Tibial nerve (tissue), 4 donors: ENCODE measurements around the gene IFIT1B. TPM values are rescaled to one million over a fixed set of nuclear protein-coding genes. Genes with fewer than 3 reads are reported as not detected.

Experiments used
- DNase-seq, 2 donors: peaks; one replicate each; pipeline ENCODE4 v3.0.0-alpha.2; 2019; ENCODE audit warnings: low spot score in 2 of 2
- H3K27ac ChIP-seq, 4 donors: fragments of 200-600 bp; sonication (generic) in 3 of 4; one replicate each; pipeline ENCODE4 v1.5.1; 2017 to 2019; ENCODE audit warnings: mild to moderate bottlenecking in 1 of 4
- H3K27me3 ChIP-seq, 2 donors: fragments of 200-600 bp; sonication (generic) in 1 of 2; one replicate each; pipeline versions ENCODE4 v1.5.1 to v1.6.0; 2017 to 2019
- H3K36me3 ChIP-seq, 3 donors: fragments of 200-600 bp; sonication (generic); one replicate each; pipeline ENCODE4 v1.5.1; 2018 to 2019
- H3K4me1 ChIP-seq, 4 donors: fragments of 200-600 bp; sonication (generic) in 3 of 4; one replicate each; pipeline ENCODE4 v1.5.1; 2017 to 2019
- H3K4me3 ChIP-seq, 4 donors: fragments of 200-600 bp; sonication (generic) in 3 of 4; one replicate each; pipeline ENCODE4 v1.5.1; 2017 to 2019; ENCODE audit warnings: mild to moderate bottlenecking in 1 of 4, moderate library complexity in 1 of 4
- H3K9me3 ChIP-seq, 4 donors: fragments of 200-600 bp; sonication (generic) in 3 of 4; one replicate each; pipeline ENCODE4 v1.5.1; 2017 to 2019
- CTCF ChIP-seq, 5 experiments: fragments of 200-600 bp in 3 of 5; fragments of 450-650 bp in 2 of 5; sonication (generic) in 3 of 5; IDR thresholded peaks; one replicate each; pipeline ENCODE4 v1.5.1; 2016 to 2019; ENCODE audit warnings: antibody characterized with exemption in 5 of 5, mild to moderate bottlenecking in 3 of 5, moderate library complexity in 2 of 5
- EP300 ChIP-seq, 2 donors: sonication (generic); formaldehyde crosslinking; IDR thresholded peaks; one replicate each; pipeline ENCODE4 v1.6.1; 2017; ENCODE audit warnings: antibody characterized with exemption in 2 of 2, mild to moderate bottlenecking in 1 of 2
- POLR2A ChIP-seq, 2 donors: fragments of 450-650 bp; IDR thresholded peaks; one replicate each; pipeline ENCODE4 v1.6.1; 2017; ENCODE audit warnings: antibody characterized with exemption in 2 of 2, mild to moderate bottlenecking in 2 of 2, moderate library complexity in 2 of 2
- WGBS, 2 donors: methylation state at CpG; one replicate each; pipeline ENCODE4 v1.1.5; 2018; 5-methylcytosine and 5-hydroxymethylcytosine counted together
- total RNA-seq, 4 donors: library from RNA; depleted of rRNA; stranded (reverse); fragments of >200 nt; gene quantifications; one replicate each; pipeline ENCODE4 v1.1.0, GENCODE V29; 2016

Gene IFIT1B
- total RNA-seq, 4 donors from 2014 or later, result not detected

- Histone ChIP-seq H3K9me3 (no peaks in the 10 kb centered on the region), H3K4me1 (peaks cover 0 to 10% (median 5%) of the 10 kb centered on the region in 4 donors), H3K27ac (peak overlapping the region in 1 of 4 donors; percentile 9), H3K27me3 (no peaks in the 10 kb centered on the region), H3K36me3 (no peaks in the 10 kb centered on the region), H3K4me3 (no peak overlapping the region)
- TF ChIP-seq POLR2A (IDR thresholded peaks at IDR 0.05) (no peak), EP300 (IDR thresholded peaks at IDR 0.05) (no peak), CTCF (IDR thresholded peaks at IDR 0.05) (no peak)
- WGBS, 2 donors, result 65 to 78% methylated on average over 1 of the region's 1 CpG
- no peak for DNase-seq
Observed at GRCh38 chr10:89357096-89357495, 20.8 kb upstream of the IFIT1B start.

GRCh38 chr10:89357975-89358374 is 19.9 kb upstream of the IFIT1B start:
- no peak for TF ChIP-seq CTCF (IDR thresholded peaks at IDR 0.05)
- no peak for TF ChIP-seq EP300 (IDR thresholded peaks at IDR 0.05)
- TF ChIP-seq POLR2A (IDR thresholded peaks at IDR 0.05), result no peak
- no peaks in the 10 kb centered on the region for H3K9me3 ChIP-seq
- H3K27me3 ChIP-seq, result no peaks in the 10 kb centered on the region
- H3K4me3 ChIP-seq, result no peak overlapping the region
- H3K27ac ChIP-seq, result no peak overlapping the region
- WGBS, 2 donors, result 85 to 89% methylated on average over 2 of the region's 2 CpGs
- no peaks in the 10 kb centered on the region for H3K36me3 ChIP-seq
- H3K4me1 ChIP-seq, result peaks cover 0 to 2% (median under 1%) of the 10 kb centered on the region in 4 donors
- DNase-seq, result no peak

GRCh38 chr10:89360157-89360556 is 17.7 kb upstream of the IFIT1B start:
- no peaks in the 10 kb centered on the region for H3K27me3 ChIP-seq
- H3K4me3 ChIP-seq, result no peak overlapping the region
- no peak overlapping the region for H3K27ac ChIP-seq
- no peaks in the 10 kb centered on the region for H3K36me3 ChIP-seq
- no peaks in the 10 kb centered on the region for H3K9me3 ChIP-seq
- no peak for DNase-seq
- H3K4me1 ChIP-seq, result no peaks in the 10 kb centered on the region
- TF ChIP-seq CTCF (IDR thresholded peaks at IDR 0.05) (no peak), POLR2A (IDR thresholded peaks at IDR 0.05) (no peak), EP300 (IDR thresholded peaks at IDR 0.05) (no peak)

GRCh38 chr10:89362929-89363328 is 14.9 kb upstream of the IFIT1B start:
- Histone ChIP-seq H3K4me3 (no peak overlapping the region), H3K27me3 (no peaks in the 10 kb centered on the region), H3K27ac (no peak overlapping the region), H3K36me3 (no peaks in the 10 kb centered on the region), H3K4me1 (peaks cover 0 to 10% (median 7%) of the 10 kb centered on the region in 4 donors), H3K9me3 (no peaks in the 10 kb centered on the region)
- TF ChIP-seq CTCF (IDR thresholded peaks at IDR 0.05) (no peak), EP300 (IDR thresholded peaks at IDR 0.05) (no peak), POLR2A (IDR thresholded peaks at IDR 0.05) (no peak)
- DNase-seq, result no peak

- H3K27ac ChIP-seq, result no peak overlapping the region
Observed at GRCh38 chr10:89363729-89364442, 14.0 kb upstream of the IFIT1B start.

More at GRCh38 chr10:89363729-89364442, 14.0 kb upstream of the IFIT1B start:
- no peaks in the 10 kb centered on the region for H3K36me3 ChIP-seq
- H3K4me1 ChIP-seq, result peaks cover 0 to 19% (median 12%) of the 10 kb centered on the region in 4 donors
- DNase-seq, result no peak
- TF ChIP-seq POLR2A (IDR thresholded peaks at IDR 0.05) (no peak), EP300 (IDR thresholded peaks at IDR 0.05) (no peak), CTCF (IDR thresholded peaks at IDR 0.05) (no peak)
- H3K27me3 ChIP-seq, result no peaks in the 10 kb centered on the region
- no peak overlapping the region for H3K4me3 ChIP-seq
- WGBS, 2 donors, result 81 to 90% methylated on average over 6 of the region's 6 CpGs
- no peaks in the 10 kb centered on the region for H3K9me3 ChIP-seq
